Fibroblast of the aortic adventitia (primary cell): ENCODE results near the gene RTCA. TPM values are rescaled to one million over a fixed set of nuclear protein-coding genes. Genes with fewer than 3 reads are reported as not detected.

Experiments
- DNase-seq: peaks from one replicate; pipeline ENCODE4 v3.0.0-alpha.2; 2010; ENCODE audit warnings: low read depth
- H3K4me3 ChIP-seq: 2 replicates; pipeline ENCODE4 v1.5.1; 2011; ENCODE audit warnings: low read depth, mild to moderate bottlenecking, control low read depth, low read length, moderate library complexity
- CTCF ChIP-seq: IDR thresholded peaks from 2 replicates; pipeline ENCODE4 v1.5.1; 2011; ENCODE audit warnings: mild to moderate bottlenecking, low read length, control low read depth, inconsistent platforms; ENCODE audit not compliant: insufficient read depth
- total RNA-seq: library from RNA; depleted of rRNA; stranded (reverse); fragments of >200 nt; gene quantifications from 2 replicates; pipeline ENCODE4 v1.2.3, GENCODE V29; 2012; ENCODE audit warnings: low replicate concordance

Gene RTCA
- 43.2 and 118 TPM in 2 replicates for total RNA-seq

GRCh38 chr1:100265931-100266740 is at the start of gene RTCA:
RTCA (plus strand) TSS chr1:100266216; CDS start chr1:100266376, 160 bp downstream.
- peak; percentile 96 for DNase-seq
- H3K4me3 ChIP-seq: peak within 1 kb of the TSS; percentile 94
- no peak for TF ChIP-seq CTCF

GRCh38 chr1:100217834-100218233 is 48.2 kb upstream of the RTCA start:
- no peak for TF ChIP-seq CTCF
- no peak for DNase-seq
- no peak overlapping the region for H3K4me3 ChIP-seq

GRCh38 chr1:100219457-100219856 is 46.6 kb upstream of the RTCA start:
- no peak overlapping the region for H3K4me3 ChIP-seq
- TF ChIP-seq CTCF: no peak
- no peak for DNase-seq

DNA sequence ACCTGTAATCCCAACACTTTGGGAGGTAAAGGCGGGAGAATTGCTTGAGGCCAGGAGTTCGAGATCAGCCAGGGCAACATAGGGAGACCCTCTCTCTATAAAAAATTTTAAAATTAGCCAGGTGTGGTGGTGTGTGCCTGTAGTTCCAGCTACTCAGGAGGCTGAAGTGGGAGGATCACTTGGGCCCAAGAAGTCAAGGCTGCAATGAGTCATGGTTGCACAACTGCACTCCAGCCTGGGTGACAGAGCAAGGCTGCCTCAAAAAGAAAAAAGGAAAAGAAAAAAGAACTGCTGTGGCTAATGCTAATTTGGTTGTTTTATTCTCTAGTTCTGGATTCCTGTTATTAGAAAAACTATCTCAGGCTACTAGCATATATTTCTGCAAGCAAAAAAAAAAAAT is 46.1 kb upstream of the RTCA start:
- TF ChIP-seq CTCF: no peak
- DNase-seq: peak; percentile 5
- no peak overlapping the region for H3K4me3 ChIP-seq

DNA sequence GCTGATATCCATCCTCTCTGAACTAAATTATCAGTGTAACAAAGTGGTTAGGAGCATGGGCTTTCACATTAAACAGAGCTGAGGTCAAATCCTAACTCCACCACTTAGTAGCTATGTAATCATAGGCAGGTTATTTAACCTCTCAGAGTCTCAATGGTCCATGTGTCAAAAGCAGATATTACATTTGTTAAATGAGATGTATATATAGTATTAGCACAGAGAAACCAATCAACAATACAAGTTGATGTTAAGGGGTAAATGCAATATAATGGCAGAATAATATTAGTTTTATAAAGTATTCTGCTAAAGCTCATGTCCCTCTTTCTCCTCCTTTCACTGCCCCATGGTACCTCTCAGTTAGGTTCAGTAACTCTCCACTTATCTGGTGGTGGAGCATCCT is 43.6 kb upstream of the RTCA start:
- no peak overlapping the region for H3K4me3 ChIP-seq
- no peak for TF ChIP-seq CTCF
- DNase-seq: no peak

DNA sequence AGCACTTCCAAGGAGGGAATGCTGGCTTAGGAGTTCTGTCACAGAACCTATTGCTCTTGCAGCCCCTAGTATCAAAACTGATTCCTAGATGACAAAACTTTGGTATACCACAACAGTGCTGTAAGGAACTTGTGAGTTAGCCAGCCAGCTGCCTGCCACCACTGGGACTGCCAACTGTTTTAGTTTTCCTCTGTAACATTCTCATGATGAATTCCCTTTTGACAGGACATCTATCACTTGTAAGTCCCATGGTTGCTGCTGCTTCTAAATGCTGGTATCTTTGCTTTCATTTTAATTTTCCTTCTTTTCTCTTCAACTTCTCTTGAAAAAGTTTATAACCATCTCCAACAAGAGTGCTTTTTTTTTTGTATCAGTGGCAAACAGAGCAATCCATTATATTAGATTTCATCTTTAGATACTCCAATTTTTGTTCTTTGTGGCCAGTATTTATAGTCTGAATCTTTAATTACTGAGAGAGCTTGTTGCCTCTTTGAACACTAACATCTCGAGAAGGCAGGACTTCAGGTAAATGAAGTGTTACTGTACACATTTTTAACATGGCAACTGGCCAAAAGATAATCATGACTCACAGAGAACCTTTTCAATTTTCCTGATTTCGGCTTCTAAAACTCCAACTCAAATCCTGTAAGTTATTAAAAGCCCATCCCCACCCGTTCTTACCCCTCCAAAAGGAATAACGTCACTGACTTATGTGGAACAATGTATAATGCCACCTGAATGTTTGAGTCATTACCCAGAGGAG is 36.2 kb upstream of the RTCA start:
- peak; percentile 2 for DNase-seq
- no peak for TF ChIP-seq CTCF
- no peak overlapping the region for H3K4me3 ChIP-seq
